Mammary epithelial cell (primary cell): ENCODE data around the gene CHKA.

Experiments
- EZH2 ChIP-seq: IDR thresholded peaks from 2 replicates; pipeline ENCODE4 v1.6.1; 2012; ENCODE audit warnings: low read length, inconsistent platforms, borderline replicate concordance
- TF ChIP-seq, protein P1 (sequence below), 2 donors: IDR thresholded peaks in 1 of 2; conservative IDR thresholded peaks in 1 of 2; 2 replicates each; pipeline ENCODE4 v1.5.1; 2011 to 2012; ENCODE audit warnings: inconsistent platforms in 2 of 2, low read length in 2 of 2, mild to moderate bottlenecking in 2 of 2, control low read depth in 1 of 2, low read depth in 1 of 2; ENCODE audit not compliant: insufficient read depth in 1 of 2; ENCODE audit errors: extremely low read depth in 1 of 2

DNA sequence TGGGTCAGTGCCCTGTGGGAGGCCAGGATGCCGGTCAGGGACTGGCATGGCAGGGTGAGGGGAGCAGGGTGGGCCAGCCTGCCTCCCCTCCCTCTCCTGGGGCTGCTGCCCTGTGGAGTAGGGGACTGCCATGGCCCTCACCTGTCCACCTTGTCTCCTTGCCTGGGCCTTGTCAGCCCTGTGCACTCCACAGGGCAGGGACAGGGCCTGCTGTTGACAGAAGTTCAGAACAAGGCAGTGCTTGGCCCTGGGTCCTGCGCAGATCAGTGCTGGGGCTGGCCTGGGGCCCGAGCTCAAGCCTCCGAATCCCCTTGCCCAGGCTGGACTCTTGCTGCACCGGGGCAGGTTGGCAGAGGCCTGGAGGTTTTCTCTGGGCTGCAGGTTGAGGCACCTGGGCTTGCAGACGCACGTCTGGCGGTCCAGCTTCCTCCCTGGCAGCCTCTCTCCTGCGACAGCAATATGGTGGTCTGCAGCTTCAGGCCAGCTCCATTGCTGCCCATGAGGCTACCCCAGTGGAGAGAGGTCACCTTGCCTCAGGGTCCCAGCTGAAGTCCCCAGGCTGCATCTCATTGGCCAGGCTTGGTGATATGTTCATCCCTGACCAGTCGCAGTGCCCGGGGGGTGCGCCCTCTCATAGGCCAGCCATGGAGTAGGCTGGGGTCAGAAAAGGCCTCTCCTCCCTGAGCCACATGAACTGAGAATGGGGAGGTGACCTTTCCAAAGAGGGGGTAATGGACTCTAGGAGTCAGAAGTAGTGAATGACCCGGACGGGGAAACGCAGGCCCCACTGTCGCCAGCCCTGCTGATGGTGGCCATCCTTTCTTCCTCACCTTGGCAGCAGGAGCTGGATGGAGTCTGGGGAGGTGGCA lies 21.5 kb upstream of the CHKA start:
- TF ChIP-seq, protein P1, sequence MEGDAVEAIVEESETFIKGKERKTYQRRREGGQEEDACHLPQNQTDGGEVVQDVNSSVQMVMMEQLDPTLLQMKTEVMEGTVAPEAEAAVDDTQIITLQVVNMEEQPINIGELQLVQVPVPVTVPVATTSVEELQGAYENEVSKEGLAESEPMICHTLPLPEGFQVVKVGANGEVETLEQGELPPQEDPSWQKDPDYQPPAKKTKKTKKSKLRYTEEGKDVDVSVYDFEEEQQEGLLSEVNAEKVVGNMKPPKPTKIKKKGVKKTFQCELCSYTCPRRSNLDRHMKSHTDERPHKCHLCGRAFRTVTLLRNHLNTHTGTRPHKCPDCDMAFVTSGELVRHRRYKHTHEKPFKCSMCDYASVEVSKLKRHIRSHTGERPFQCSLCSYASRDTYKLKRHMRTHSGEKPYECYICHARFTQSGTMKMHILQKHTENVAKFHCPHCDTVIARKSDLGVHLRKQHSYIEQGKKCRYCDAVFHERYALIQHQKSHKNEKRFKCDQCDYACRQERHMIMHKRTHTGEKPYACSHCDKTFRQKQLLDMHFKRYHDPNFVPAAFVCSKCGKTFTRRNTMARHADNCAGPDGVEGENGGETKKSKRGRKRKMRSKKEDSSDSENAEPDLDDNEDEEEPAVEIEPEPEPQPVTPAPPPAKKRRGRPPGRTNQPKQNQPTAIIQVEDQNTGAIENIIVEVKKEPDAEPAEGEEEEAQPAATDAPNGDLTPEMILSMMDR (conservative IDR thresholded peaks at IDR 0.05 in 1 of 2, IDR thresholded peaks at IDR 0.05 in 1 of 2; ENCODE audit: extremely low read depth in 1 of 2, insufficient read depth in 1 of 2, low read depth in 1 of 2, low read length in 2 of 2) = no peak
- no peak for TF ChIP-seq EZH2
